H1 (cell line): ENCODE data around the gene GSTA3. TPM values are rescaled to one million over a fixed set of nuclear protein-coding genes. Genes with fewer than 3 reads are reported as not detected.

Source experiments
- CHD7 ChIP-seq: fragments of 300-600 bp; sonication (generic); IDR thresholded peaks from 2 replicates; pipeline ENCODE4 v1.7.1; 2012; ENCODE audit warnings: low read length, moderate library complexity, mild to moderate bottlenecking, inconsistent platforms; ENCODE audit not compliant: insufficient replicate concordance
- KDM5A ChIP-seq: fragments of 200-600 bp; IDR thresholded peaks from 2 replicates; pipeline ENCODE4 v1.7.1; 2012; ENCODE audit warnings: mild to moderate bottlenecking, low read length, inconsistent platforms, mixed read lengths
- POU5F1 ChIP-seq: IDR thresholded peaks from 2 replicates; pipeline ENCODE4 v1.6.1; 2011; ENCODE audit warnings: low read depth, mild to moderate bottlenecking, low read length, moderate library complexity
- RAD21 ChIP-seq, 2 experiments: IDR thresholded peaks in 1 of 2; conservative IDR thresholded peaks in 1 of 2; 2 replicates each; pipeline ENCODE4 v1.6.1; 2011; ENCODE audit warnings: low read depth in 2 of 2, low read length in 2 of 2, improper control_type of control experiment in 1 of 2, inconsistent platforms in 1 of 2, mild to moderate bottlenecking in 1 of 2, moderate library complexity in 1 of 2
- RBBP5 ChIP-seq: IDR thresholded peaks from 2 replicates; pipeline ENCODE4 v1.7.1; 2012; ENCODE audit warnings: low read depth, mild to moderate bottlenecking, inconsistent platforms, low read length, moderate library complexity, borderline replicate concordance
- SAP30 ChIP-seq: fragments of 300-600 bp; sonication (generic); IDR thresholded peaks from 2 replicates; pipeline ENCODE4 v1.7.1; 2012; ENCODE audit warnings: low read length, moderate library complexity, mild to moderate bottlenecking, inconsistent platforms; ENCODE audit not compliant: insufficient read depth, insufficient replicate concordance
- SIX5 ChIP-seq: IDR thresholded peaks from 2 replicates; pipeline ENCODE4 v1.6.1; 2011; ENCODE audit warnings: mild to moderate bottlenecking, low read depth, low read length
- SRF ChIP-seq: IDR thresholded peaks from 2 replicates; pipeline ENCODE4 v1.6.1; 2011; ENCODE audit warnings: mild to moderate bottlenecking, low read depth, low read length, moderate library complexity
- TEAD4 ChIP-seq: IDR thresholded peaks from 2 replicates; pipeline ENCODE4 v1.6.1; 2012; ENCODE audit warnings: low read depth, low read length, inconsistent platforms, mixed read lengths
- USF2 ChIP-seq: IDR thresholded peaks from 2 replicates; pipeline ENCODE4 v1.6.1; 2011; ENCODE audit warnings: low read length, improper control_type of control experiment
- ZNF274 ChIP-seq: IDR thresholded peaks from 2 replicates; pipeline ENCODE4 v1.7.0; 2012; ENCODE audit warnings: low read length, borderline replicate concordance; ENCODE audit errors: extremely low read depth
- polyA plus RNA-seq, 7 experiments: library from polyadenylated mRNA; depleted of rRNA in 3 of 7; stranded (reverse) in 5 of 7; unstranded in 2 of 7; fragments of >200 nt in 5 of 7; fragments of 200-250 nt in 2 of 7; gene quantifications; 1 replicate in 5 of 7; 2 replicates in 1 of 7; 4 replicates in 1 of 7; pipeline versions ENCODE4 v1.2.1 to v1.2.3, GENCODE V29; 2011 to 2013; ENCODE audit warnings: missing spikeins in 2 of 7, mixed read lengths in 2 of 7
- total RNA-seq: library from RNA; stranded (reverse); fragmentation: NEBNext Ultra II Directional; extraction: Animal tissue kit (Norgen Biotek cat#: 25700); gene quantifications from 2 replicates; pipeline ENCODE4 v1.2.1, GENCODE V29; 2021

The GSTA3 gene
- total and polyA plus RNA-seq, 2 of the 8 experiments (the other 6 are each of a cell fraction or from before 2014, with no cell fraction given): not detected

GRCh38 chr6:52921743-52922142, 12.2 kb upstream of the GSTA3 start (continued):
- TF ChIP-seq CHD7: no peak
- TF ChIP-seq ZNF274: no peak
- no peak for TF ChIP-seq TEAD4
- no peak for TF ChIP-seq RAD21 (IDR thresholded peaks at IDR 0.05 in 1 of 2, conservative IDR thresholded peaks at IDR 0.05 in 1 of 2; ENCODE audit: low read depth in 2 of 2, low read length in 2 of 2)
- no peak for TF ChIP-seq RBBP5
- no peak for TF ChIP-seq USF2
- TF ChIP-seq POU5F1: no peak
- TF ChIP-seq SAP30: no peak
- TF ChIP-seq SRF: no peak
- TF ChIP-seq KDM5A: no peak
- TF ChIP-seq SIX5: no peak
